Caki2 (cell line): Measurements from ENCODE around the gene NUDT17. TPM values are rescaled to one million over a fixed set of nuclear protein-coding genes. Genes with fewer than 3 reads are reported as not detected.

Experiments used
- DNase-seq: peaks from one replicate; pipeline ENCODE4 v3.0.0-alpha.2; 2015; ENCODE audit warnings: low read depth
- in situ Hi-C: cut with HindIII; loops from 2 replicates; pipeline ENCODE4 v1.10.0; 2016; ENCODE audit warnings: low sequenced_read_pairs, low pct_unique_long_range_greater_than_20kb, mixed read lengths
- total RNA-seq: library from RNA; depleted of rRNA; stranded (reverse); fragments of >200 nt; shearing (Covaris generic); gene quantifications from 2 replicates; pipeline ENCODE4 v1.2.3, GENCODE V29; 2014; ENCODE audit warnings: low replicate concordance

The NUDT17 gene
- total RNA-seq, 1 experiment from 2014 or later: 9.9 TPM

GRCh38 chr1:145837656-145838055 lies 7.8 kb upstream of the NUDT17 start:
- DNase-seq: no peak
- in situ Hi-C loops: no loop called here

- DNase-seq: no peak
- in situ Hi-C loops: loop anchor here (10.0 kb wide), 1 partner anchor 48 kb away; no protein-coding TSS in a partner anchor
Measured at GRCh38 chr1:145843031-145843430, 2.4 kb upstream of the NUDT17 start.

GRCh38 chr1:145845144-145845513 lies 301 bp upstream of the NUDT17 start:
- DNase-seq: peak; percentile 57
- in situ Hi-C loops: loop anchor here (10.0 kb wide), 1 partner anchor 50 kb away; no protein-coding TSS in a partner anchor

- DNase-seq: peak; percentile 49
- in situ Hi-C loops: loop anchor here (10.0 kb wide), 1 partner anchor 51 kb away; no protein-coding TSS in a partner anchor
Measured at GRCh38 chr1:145846201-145846612, 777 bp downstream of the NUDT17 start.

- no peak for DNase-seq
- in situ Hi-C loops: loop anchor here (10.0 kb wide), 1 partner anchor 53 kb away; no protein-coding TSS in a partner anchor
Measured at GRCh38 chr1:145847827-145848226, 2.4 kb downstream of the NUDT17 start.

- in situ Hi-C loops: loop anchor here (10.0 kb wide), 1 partner anchor 55 kb away; no protein-coding TSS in a partner anchor
- no peak for DNase-seq
Measured at GRCh38 chr1:145849356-145850160, 4.1 kb downstream of the NUDT17 start.

GRCh38 chr1:145855426-145855948 lies 10.1 kb downstream of the NUDT17 start:
- in situ Hi-C loops: no loop called here
- DNase-seq: no peak

GRCh38 chr1:145857170-145857569 lies 11.7 kb downstream of the NUDT17 start:
- in situ Hi-C loops: no loop called here
- DNase-seq: no peak

GRCh38 chr1:145858238-145858900 lies 12.9 kb downstream of the NUDT17 start:
- in situ Hi-C loops: no loop called here
- peak; percentile 29 for DNase-seq

- in situ Hi-C loops: no loop called here
- DNase-seq: peak; percentile 86
Measured at GRCh38 chr1:145858901-145859490, 13.6 kb downstream of the NUDT17 start, which contains the start of gene PIAS3. Gene PIAS3, minus strand, starts transcription at chr1:145859081. Its CDS starts 91 bp downstream, at chr1:145858990.

- DNase-seq: peak; percentile 92
- in situ Hi-C loops: no loop called here
Measured at GRCh38 chr1:145859491-145860023, 14.1 kb downstream of the NUDT17 start.

- in situ Hi-C loops: no loop called here
- DNase-seq: no peak
Measured at GRCh38 chr1:145863282-145864018, 18.0 kb downstream of the NUDT17 start.

- in situ Hi-C loops: no loop called here
- no peak for DNase-seq
Measured at GRCh38 chr1:145868232-145868631, 22.8 kb downstream of the NUDT17 start.

- DNase-seq: no peak
- in situ Hi-C loops: no loop called here
Measured at GRCh38 chr1:145871994-145872924, 26.8 kb downstream of the NUDT17 start.

GRCh38 chr1:145874646-145875045 lies 29.2 kb downstream of the NUDT17 start:
- in situ Hi-C loops: no loop called here
- DNase-seq: no peak

GRCh38 chr1:145877923-145878486 lies 32.6 kb downstream of the NUDT17 start:
- no peak for DNase-seq
- in situ Hi-C loops: no loop called here
